SK-N-SH treated with all-trans-retinoic acid at 6 μM for 48 hours (cell line): Measurements from ENCODE around the gene C4BPB.

Experiments
- ATAC-seq: fragments of 200-7000 bp; cut with Tn5 transposase; 3 replicates; pipeline ENCODE4 v1.9.1; 2020; ENCODE audit warnings: mild to moderate bottlenecking, moderate library complexity
- ARNTL ChIP-seq: fragments of 450-650 bp; formaldehyde crosslinking; IDR thresholded peaks from 2 replicates; pipeline ENCODE4 v1.5.0; 2020; ENCODE audit warnings: low read depth, mild to moderate bottlenecking, moderate library complexity, borderline replicate concordance
- BACH2 ChIP-seq: fragments of 250-450 bp; sonication (Bioruptor Pico); IDR thresholded peaks from 2 replicates; pipeline ENCODE4 v1.9.0; 2021; ENCODE audit warnings: mild to moderate bottlenecking, borderline replicate concordance
- CREB5 ChIP-seq: fragments of 250-450 bp; sonication (Bioruptor Pico); IDR thresholded peaks from 2 replicates; pipeline ENCODE4 v1.5.1; 2020; ENCODE audit warnings: low read depth, mild to moderate bottlenecking, moderate library complexity
- ESRRG ChIP-seq: fragments of 250-450 bp; sonication (Bioruptor Pico); IDR thresholded peaks from 2 replicates; pipeline ENCODE4 v1.6.1; 2021; ENCODE audit warnings: mild to moderate bottlenecking
- GLIS3 ChIP-seq: fragments of 250-450 bp; sonication (Bioruptor Pico); IDR thresholded peaks from 2 replicates; pipeline ENCODE4 v1.5.0; 2020; ENCODE audit warnings: mild to moderate bottlenecking, moderate library complexity
- ISL1 ChIP-seq: fragments of 250-450 bp; sonication (Bioruptor Pico); IDR thresholded peaks from 2 replicates; pipeline ENCODE4 v2.1.2; 2022; ENCODE audit warnings: mild to moderate bottlenecking, moderate library complexity
- OSR1 ChIP-seq: fragments of 250-450 bp; sonication (Bioruptor Pico); IDR thresholded peaks from 2 replicates; pipeline ENCODE4 v1.8.0; 2022; ENCODE audit warnings: moderate library complexity, mild to moderate bottlenecking, inconsistent platforms
- POU6F1 ChIP-seq: fragments of 250-450 bp; sonication (Bioruptor Pico); IDR thresholded peaks from 2 replicates; pipeline ENCODE4 v1.8.0; 2021; ENCODE audit warnings: low read depth, mild to moderate bottlenecking, moderate library complexity, borderline replicate concordance
- PPARA ChIP-seq: fragments of 250-450 bp; sonication (Bioruptor Pico); IDR thresholded peaks from 2 replicates; pipeline ENCODE4 v1.5.0; 2020; ENCODE audit warnings: mild to moderate bottlenecking, borderline replicate concordance
- RARB ChIP-seq: fragments of 250-450 bp; sonication (Bioruptor Pico); IDR thresholded peaks from 2 replicates; pipeline ENCODE4 v1.8.0; 2021; ENCODE audit warnings: mild to moderate bottlenecking, moderate library complexity
- SNAI2 ChIP-seq: fragments of 250-450 bp; sonication (Bioruptor Pico); IDR thresholded peaks from 2 replicates; pipeline ENCODE4 v1.5.0; 2020; ENCODE audit warnings: mild to moderate bottlenecking, moderate library complexity
- TCF4 ChIP-seq: fragments of 250-450 bp; sonication (Bioruptor Pico); IDR thresholded peaks from 2 replicates; pipeline ENCODE4 v1.8.0; 2021; ENCODE audit warnings: mild to moderate bottlenecking, moderate library complexity, borderline replicate concordance
- TOX ChIP-seq: fragments of 250-450 bp; sonication (Bioruptor Pico); IDR thresholded peaks from 2 replicates; pipeline ENCODE4 v1.8.0; 2021; ENCODE audit warnings: mild to moderate bottlenecking, moderate library complexity, borderline replicate concordance
- ZC3H10 ChIP-seq: fragments of 250-450 bp; sonication (Bioruptor Pico); IDR thresholded peaks from 2 replicates; pipeline ENCODE4 v1.5.1; 2021; ENCODE audit warnings: mild to moderate bottlenecking, moderate library complexity
- ZFP3 ChIP-seq: fragments of 250-450 bp; sonication (Bioruptor Pico); IDR thresholded peaks from 2 replicates; pipeline ENCODE4 v1.5.0; 2020; ENCODE audit warnings: mild to moderate bottlenecking, moderate library complexity
- ZFP30 ChIP-seq: fragments of 450-650 bp; formaldehyde crosslinking; IDR thresholded peaks from 2 replicates; pipeline ENCODE4 v1.5.0; 2022; ENCODE audit warnings: mild to moderate bottlenecking, moderate library complexity
- ZNF565 ChIP-seq: fragments of 450-650 bp; formaldehyde crosslinking; conservative IDR thresholded peaks from 2 replicates; pipeline ENCODE4 v1.5.0; 2020; ENCODE audit warnings: low read depth, mild to moderate bottlenecking, moderate library complexity
- ZNF70 ChIP-seq: fragments of 450-650 bp; formaldehyde crosslinking; IDR thresholded peaks from 2 replicates; pipeline ENCODE4 v1.5.0; 2020; ENCODE audit warnings: mild to moderate bottlenecking, moderate library complexity
- ZNF8 ChIP-seq: fragments of 450-650 bp; formaldehyde crosslinking; IDR thresholded peaks from 2 replicates; pipeline ENCODE4 v1.5.0; 2020; ENCODE audit warnings: mild to moderate bottlenecking, moderate library complexity
- TF ChIP-seq, protein P1 (sequence below): fragments of 250-450 bp; sonication (Bioruptor Pico); IDR thresholded peaks from 2 replicates; pipeline ENCODE4 v1.8.0; 2020; ENCODE audit warnings: mild to moderate bottlenecking, moderate library complexity, borderline replicate concordance
- TF ChIP-seq, protein P2 (sequence below): fragments of 250-450 bp; sonication (Bioruptor Pico); IDR thresholded peaks from 2 replicates; pipeline ENCODE4 v1.5.0; 2020; ENCODE audit warnings: mild to moderate bottlenecking, moderate library complexity

C4BPB gene

GRCh38 chr1:207078578-207079132 lies 10.0 kb upstream of the C4BPB start (continued):
- TF ChIP-seq CREB5 (CRISPR knock-in tag) (no peak), OSR1 (CRISPR knock-in tag) (no peak), ESRRG (CRISPR knock-in tag) (no peak), ZNF8 (CRISPR knock-in tag) (no peak), BACH2 (no peak)

DNA sequence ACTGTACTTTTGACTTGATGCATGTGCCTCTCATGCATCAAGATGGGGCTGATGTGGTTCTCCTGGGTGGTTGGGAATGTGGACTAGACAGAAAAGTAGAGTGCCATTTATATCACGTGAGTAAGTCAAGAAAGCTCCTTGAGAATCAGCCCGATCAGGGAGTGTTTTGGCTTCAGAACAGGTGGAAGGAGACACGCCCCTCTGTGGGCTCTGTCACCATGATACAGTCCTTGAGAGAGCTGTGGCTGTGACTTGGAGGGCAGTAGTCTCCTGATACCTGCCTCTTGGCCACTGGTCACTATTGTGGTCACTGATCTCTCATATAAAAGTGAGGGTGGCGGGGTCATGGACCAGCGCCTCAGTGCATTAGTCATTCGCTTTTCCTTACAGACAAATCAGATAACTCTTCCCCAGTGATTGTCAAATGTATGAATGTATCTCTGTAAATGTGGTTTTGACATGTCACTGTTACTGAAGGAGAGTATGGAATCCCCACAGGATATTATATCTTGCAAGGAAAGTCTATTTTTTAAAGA lies 8.9 kb upstream of the C4BPB start:
- no peak for TF ChIP-seq SNAI2 (CRISPR knock-in tag)
- TF ChIP-seq TOX (CRISPR knock-in tag), result no peak
- TF ChIP-seq, protein P1, sequence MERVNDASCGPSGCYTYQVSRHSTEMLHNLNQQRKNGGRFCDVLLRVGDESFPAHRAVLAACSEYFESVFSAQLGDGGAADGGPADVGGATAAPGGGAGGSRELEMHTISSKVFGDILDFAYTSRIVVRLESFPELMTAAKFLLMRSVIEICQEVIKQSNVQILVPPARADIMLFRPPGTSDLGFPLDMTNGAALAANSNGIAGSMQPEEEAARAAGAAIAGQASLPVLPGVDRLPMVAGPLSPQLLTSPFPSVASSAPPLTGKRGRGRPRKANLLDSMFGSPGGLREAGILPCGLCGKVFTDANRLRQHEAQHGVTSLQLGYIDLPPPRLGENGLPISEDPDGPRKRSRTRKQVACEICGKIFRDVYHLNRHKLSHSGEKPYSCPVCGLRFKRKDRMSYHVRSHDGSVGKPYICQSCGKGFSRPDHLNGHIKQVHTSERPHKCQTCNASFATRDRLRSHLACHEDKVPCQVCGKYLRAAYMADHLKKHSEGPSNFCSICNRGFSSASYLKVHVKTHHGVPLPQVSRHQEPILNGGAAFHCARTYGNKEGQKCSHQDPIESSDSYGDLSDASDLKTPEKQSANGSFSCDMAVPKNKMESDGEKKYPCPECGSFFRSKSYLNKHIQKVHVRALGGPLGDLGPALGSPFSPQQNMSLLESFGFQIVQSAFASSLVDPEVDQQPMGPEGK, result no peak
- TF ChIP-seq POU6F1 (CRISPR knock-in tag), result no peak
- no peak for TF ChIP-seq ZNF565 (CRISPR knock-in tag)
- TF ChIP-seq ZFP30, result no peak
- TF ChIP-seq RARB (CRISPR knock-in tag), result no peak
- no peak for TF ChIP-seq TCF4 (CRISPR knock-in tag)
- TF ChIP-seq, protein P2, sequence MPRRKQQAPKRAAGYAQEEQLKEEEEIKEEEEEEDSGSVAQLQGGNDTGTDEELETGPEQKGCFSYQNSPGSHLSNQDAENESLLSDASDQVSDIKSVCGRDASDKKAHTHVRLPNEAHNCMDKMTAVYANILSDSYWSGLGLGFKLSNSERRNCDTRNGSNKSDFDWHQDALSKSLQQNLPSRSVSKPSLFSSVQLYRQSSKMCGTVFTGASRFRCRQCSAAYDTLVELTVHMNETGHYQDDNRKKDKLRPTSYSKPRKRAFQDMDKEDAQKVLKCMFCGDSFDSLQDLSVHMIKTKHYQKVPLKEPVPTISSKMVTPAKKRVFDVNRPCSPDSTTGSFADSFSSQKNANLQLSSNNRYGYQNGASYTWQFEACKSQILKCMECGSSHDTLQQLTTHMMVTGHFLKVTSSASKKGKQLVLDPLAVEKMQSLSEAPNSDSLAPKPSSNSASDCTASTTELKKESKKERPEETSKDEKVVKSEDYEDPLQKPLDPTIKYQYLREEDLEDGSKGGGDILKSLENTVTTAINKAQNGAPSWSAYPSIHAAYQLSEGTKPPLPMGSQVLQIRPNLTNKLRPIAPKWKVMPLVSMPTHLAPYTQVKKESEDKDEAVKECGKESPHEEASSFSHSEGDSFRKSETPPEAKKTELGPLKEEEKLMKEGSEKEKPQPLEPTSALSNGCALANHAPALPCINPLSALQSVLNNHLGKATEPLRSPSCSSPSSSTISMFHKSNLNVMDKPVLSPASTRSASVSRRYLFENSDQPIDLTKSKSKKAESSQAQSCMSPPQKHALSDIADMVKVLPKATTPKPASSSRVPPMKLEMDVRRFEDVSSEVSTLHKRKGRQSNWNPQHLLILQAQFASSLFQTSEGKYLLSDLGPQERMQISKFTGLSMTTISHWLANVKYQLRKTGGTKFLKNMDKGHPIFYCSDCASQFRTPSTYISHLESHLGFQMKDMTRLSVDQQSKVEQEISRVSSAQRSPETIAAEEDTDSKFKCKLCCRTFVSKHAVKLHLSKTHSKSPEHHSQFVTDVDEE (CRISPR knock-in tag), result no peak
- no peak for TF ChIP-seq ARNTL (CRISPR knock-in tag)
- TF ChIP-seq GLIS3 (CRISPR knock-in tag), result no peak
- TF ChIP-seq PPARA (CRISPR knock-in tag), result no peak
- no peak for TF ChIP-seq ZNF8 (CRISPR knock-in tag)
- TF ChIP-seq ISL1 (CRISPR knock-in tag), result no peak
- TF ChIP-seq CREB5 (CRISPR knock-in tag), result no peak
- TF ChIP-seq ZFP3, result no peak
- no peak for TF ChIP-seq ZC3H10 (CRISPR knock-in tag)
- TF ChIP-seq OSR1 (CRISPR knock-in tag), result no peak
- no peak for TF ChIP-seq ZNF70 (CRISPR knock-in tag)
- TF ChIP-seq BACH2, result no peak
- no peak for ATAC-seq

GRCh38 chr1:207081088-207081487 lies 7.6 kb upstream of the C4BPB start:
- TF ChIP-seq OSR1 (CRISPR knock-in tag) (no peak), GLIS3 (CRISPR knock-in tag) (no peak)
- ATAC-seq, result no peak
